OCI-LY7 (cell line): Measurements from ENCODE around the gene KIRREL3.

Experiments
- CTCF ChIP-seq: fragments of 200-600 bp; sonication (generic); conservative IDR thresholded peaks from 2 replicates; pipeline ENCODE4 v1.5.1; 2014; ENCODE audit warnings: mild to moderate bottlenecking, antibody characterized with exemption, low read length, moderate library complexity, mixed read lengths
- EZH2phosphoT487 ChIP-seq: fragments of 200-600 bp; sonication (generic); IDR thresholded peaks from 2 replicates; pipeline ENCODE4 v1.6.1; 2018; ENCODE audit warnings: low read depth, borderline replicate concordance, mild to moderate bottlenecking, mixed run types, antibody characterized with exemption, low read length, moderate library complexity, mixed read lengths

- TF ChIP-seq CTCF, result no peak
- TF ChIP-seq EZH2phosphoT487, result no peak
These were observed 505.7 kb downstream of the KIRREL3 start for GRCh38 chr11:126494831-126495230.
